Activated T-cell treated with anti-CD3 and anti-CD28 coated beads, Interleukin-2, amount 50 U/mL, for 72 hours (primary cell): ENCODE measurements around the gene TRAM2. TPM values are rescaled to one million over a fixed set of nuclear protein-coding genes. Genes with fewer than 3 reads are reported as not detected.

Experiments used
- ATAC-seq, 2 donors: fragments of 150-1000 bp; cut with Tn5 transposase; replicated peaks in 1 of 2; 2 replicates each; pipeline ENCODE4 v1.10.0; 2021; ENCODE audit warnings: moderate library complexity in 2 of 2, mild to moderate bottlenecking in 1 of 2
- DNase-seq, 2 donors: peaks; one replicate each; pipeline ENCODE4 v3.0.0; 2021 to 2022; ENCODE audit warnings: mixed read lengths in 1 of 2
- H3K27ac Mint-ChIP-seq: one replicate; pipeline ENCODE4 v1.8.0; 2022; ENCODE audit warnings: mild to moderate bottlenecking, moderate library complexity, mixed read lengths
- H3K27me3 Mint-ChIP-seq: one replicate; pipeline ENCODE4 v1.8.0; 2022; ENCODE audit warnings: low read depth, mixed read lengths
- H3K36me3 Mint-ChIP-seq, 2 donors: one replicate each; pipeline ENCODE4 v1.8.0; 2022; ENCODE audit warnings: mixed read lengths in 2 of 2, mild to moderate bottlenecking in 1 of 2; ENCODE audit not compliant: insufficient read depth in 2 of 2
- H3K4me1 Mint-ChIP-seq: one replicate; pipeline ENCODE4 v1.8.0; 2022; ENCODE audit warnings: low read depth, mixed read lengths
- H3K4me3 Mint-ChIP-seq, 2 donors: one replicate each; pipeline ENCODE4 v1.8.0; 2022; ENCODE audit warnings: mild to moderate bottlenecking in 2 of 2, mixed read lengths in 2 of 2, moderate library complexity in 2 of 2
- H3K9me3 Mint-ChIP-seq, 2 donors: one replicate each; pipeline ENCODE4 v1.8.0; 2022; ENCODE audit warnings: mixed read lengths in 2 of 2
- total RNA-seq, 2 donors: library from RNA; stranded (reverse); gene quantifications; one replicate each; pipeline ENCODE4 v1.2.3, GENCODE V29; 2022

Gene TRAM2
- total RNA-seq, 2 donors from 2014 or later = 4.9 to 5.2 TPM

- Mint-ChIP-seq H3K9me3 (no peaks in the 10 kb centered on the region), H3K27me3 (no peaks in the 10 kb centered on the region), H3K4me1 (no peaks in the 10 kb centered on the region), H3K36me3 (no peaks in the 10 kb centered on the region), H3K4me3 (no peak overlapping the region), H3K27ac (no peak overlapping the region)
- DNase-seq (no peak), ATAC-seq (no peak)
These were observed 10.1 kb upstream of the TRAM2 start for GRCh38 chr6:52587001-52587400.

DNA sequence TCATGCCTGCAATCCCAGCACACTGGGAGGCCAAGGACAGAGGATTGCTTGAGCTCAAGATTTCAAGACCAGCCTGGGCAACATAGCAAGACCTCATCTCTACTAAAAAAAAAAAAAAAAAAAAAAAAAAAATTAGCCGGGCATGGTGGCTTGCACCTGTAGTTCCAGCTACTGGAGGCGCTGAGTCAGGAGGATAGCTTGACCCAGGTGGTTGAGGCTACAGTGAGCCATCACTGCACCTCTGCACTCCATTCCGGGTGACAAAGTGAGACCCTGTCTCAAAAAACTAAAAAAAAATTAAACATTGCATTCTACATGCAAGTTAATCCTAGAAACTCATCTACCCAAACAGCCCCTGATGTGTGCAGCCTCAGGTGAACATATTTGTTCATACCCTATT, 7.3 kb upstream of the TRAM2 start:
- Mint-ChIP-seq H3K9me3 (no peaks in the 10 kb centered on the region), H3K27ac (no peak overlapping the region), H3K4me1 (no peaks in the 10 kb centered on the region), H3K4me3 (no peak overlapping the region), H3K36me3 (no peaks in the 10 kb centered on the region), H3K27me3 (no peaks in the 10 kb centered on the region)
- ATAC-seq = no peak
- no peak for DNase-seq

- Mint-ChIP-seq H3K27ac (no peak overlapping the region), H3K9me3 (no peaks in the 10 kb centered on the region), H3K36me3 (no peaks in the 10 kb centered on the region), H3K4me1 (no peaks in the 10 kb centered on the region), H3K27me3 (no peaks in the 10 kb centered on the region), H3K4me3 (no peak overlapping the region)
- ATAC-seq = no peak
- DNase-seq = no peak
These were observed 6.1 kb upstream of the TRAM2 start for GRCh38 chr6:52582996-52583395.

DNA sequence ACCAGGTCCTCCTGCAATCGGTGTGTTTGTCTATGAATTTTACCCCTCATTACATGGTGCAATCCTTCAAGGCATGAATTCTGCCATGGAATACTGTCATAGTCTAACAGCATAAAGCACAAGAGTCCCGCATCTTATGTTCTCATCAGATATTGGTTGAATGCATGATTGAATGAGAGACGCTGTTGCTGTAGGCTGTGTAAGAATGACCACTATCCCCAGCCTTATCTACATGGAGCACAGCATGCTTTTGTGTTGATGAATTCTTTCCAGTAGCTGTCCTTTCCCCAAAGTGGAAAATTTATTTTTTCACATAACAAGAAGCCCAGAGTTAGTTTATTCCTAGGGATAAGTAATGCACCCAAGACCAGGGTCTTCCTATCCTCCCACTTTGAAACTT, 5.6 kb upstream of the TRAM2 start:
- DNase-seq = no peak
- Mint-ChIP-seq H3K27ac (no peak overlapping the region), H3K36me3 (no peaks in the 10 kb centered on the region), H3K9me3 (no peaks in the 10 kb centered on the region), H3K4me3 (no peak overlapping the region), H3K27me3 (no peaks in the 10 kb centered on the region), H3K4me1 (no peaks in the 10 kb centered on the region)
- no peak for ATAC-seq

- peaks cover 7% of the 10 kb centered on the region for H3K4me1 Mint-ChIP-seq
- H3K27me3 Mint-ChIP-seq = no peaks in the 10 kb centered on the region
- H3K4me3 Mint-ChIP-seq = no peak overlapping the region
- no peak for ATAC-seq
- no peak for DNase-seq
- H3K27ac Mint-ChIP-seq = no peak overlapping the region
- H3K9me3 Mint-ChIP-seq = no peaks in the 10 kb centered on the region
- peaks cover 0 to 1% of the 10 kb centered on the region in 2 donors for H3K36me3 Mint-ChIP-seq
These were observed 4.0 kb upstream of the TRAM2 start for GRCh38 chr6:52580905-52581304.

DNA sequence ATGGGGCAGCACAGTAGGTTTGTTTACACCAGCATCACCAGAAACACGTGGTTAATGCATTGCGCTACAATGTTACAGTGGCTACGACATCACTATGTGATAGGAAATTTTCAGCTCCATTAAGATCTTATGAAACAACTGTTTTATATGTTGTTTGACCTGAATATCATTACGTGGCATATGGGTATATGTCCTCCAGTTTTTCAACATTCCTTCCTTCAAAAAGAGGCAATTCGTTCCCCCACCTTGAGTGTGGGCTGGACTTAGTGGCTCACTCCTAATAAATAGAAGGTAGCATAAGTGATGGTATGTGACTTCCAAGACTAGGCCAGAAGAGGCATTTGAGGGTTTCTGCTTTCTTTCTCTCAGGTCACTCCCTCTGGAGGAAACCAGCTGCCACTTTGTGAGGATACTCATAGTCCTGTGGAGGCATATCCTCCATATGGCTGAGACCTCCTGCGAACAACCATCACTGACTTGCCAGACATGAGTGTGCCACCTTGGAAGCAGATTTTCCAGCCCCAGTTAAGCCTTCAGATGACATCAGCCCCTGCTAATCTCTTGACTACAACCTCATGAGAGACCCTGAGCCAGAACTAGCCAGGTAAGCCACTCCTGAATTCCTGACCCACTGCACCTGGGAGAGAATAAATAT, 2.3 kb upstream of the TRAM2 start:
- Mint-ChIP-seq H3K27ac (no peak overlapping the region), H3K9me3 (no peaks in the 10 kb centered on the region), H3K4me3 (peak overlapping the region in 1 of 2 donors; percentile 13), H3K4me1 (peaks cover 25% of the 10 kb centered on the region), H3K36me3 (peaks cover 0 to 1% of the 10 kb centered on the region in 2 donors), H3K27me3 (no peaks in the 10 kb centered on the region)
- ATAC-seq (no peak), DNase-seq (no peak)

- ATAC-seq (no peak), DNase-seq (no peak)
- H3K36me3 Mint-ChIP-seq = peaks cover 0 to 1% of the 10 kb centered on the region in 2 donors
- peak overlapping the region; percentile 51 for H3K27ac Mint-ChIP-seq
- no peaks in the 10 kb centered on the region for H3K27me3 Mint-ChIP-seq
- peaks cover 35% of the 10 kb centered on the region for H3K4me1 Mint-ChIP-seq
- peak overlapping the region; percentile 74 to 81 for H3K4me3 Mint-ChIP-seq
- H3K9me3 Mint-ChIP-seq = no peaks in the 10 kb centered on the region
These were observed 1.1 kb upstream of the TRAM2 start for GRCh38 chr6:52577778-52578463.

- H3K4me3 Mint-ChIP-seq = peak overlapping the region; percentile 62 to 88
- ATAC-seq = peak; percentile 68 to 73
- peak; percentile 75 for DNase-seq
These were observed 353 bp downstream of the TRAM2 start for GRCh38 chr6:52576392-52577021.

DNA sequence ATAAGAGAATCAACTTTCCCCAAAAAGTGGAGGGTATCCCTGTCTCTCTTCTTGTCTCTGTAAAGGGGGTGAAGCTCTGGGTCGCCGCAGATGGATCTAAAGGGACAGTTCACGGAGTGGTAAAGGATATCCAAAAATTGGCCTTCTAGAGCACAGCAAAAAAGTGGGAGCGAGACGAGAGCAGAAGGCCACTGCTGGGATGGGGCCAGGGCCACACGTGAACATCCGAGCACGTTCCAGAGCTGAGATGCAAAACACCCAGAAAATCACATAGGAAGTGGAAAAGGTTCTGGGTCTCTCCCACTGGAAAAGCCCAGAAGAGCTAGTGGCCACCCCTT, 837 bp downstream of the TRAM2 start:
- ATAC-seq (no peak), DNase-seq (no peak)
- Mint-ChIP-seq H3K4me1 (peaks cover 38% of the 10 kb centered on the region), H3K4me3 (peak overlapping the region; percentile 62 to 88), H3K27ac (peak overlapping the region; percentile 20), H3K27me3 (no peaks in the 10 kb centered on the region), H3K36me3 (peaks cover 0 to 1% of the 10 kb centered on the region in 2 donors), H3K9me3 (no peaks in the 10 kb centered on the region)

More at GRCh38 chr6:52576392-52577021, 353 bp downstream of the TRAM2 start:
- Mint-ChIP-seq H3K27me3 (no peaks in the 10 kb centered on the region), H3K9me3 (no peaks in the 10 kb centered on the region), H3K36me3 (peaks cover 0 to 1% of the 10 kb centered on the region in 2 donors), H3K4me1 (peaks cover 38% of the 10 kb centered on the region), H3K27ac (peak overlapping the region; percentile 25)

GRCh38 chr6:52575502-52575892, 1.4 kb downstream of the TRAM2 start:
- no peaks in the 10 kb centered on the region for H3K9me3 Mint-ChIP-seq
- DNase-seq (no peak), ATAC-seq (no peak)
- no peak overlapping the region for H3K27ac Mint-ChIP-seq
- peaks cover 38% of the 10 kb centered on the region for H3K4me1 Mint-ChIP-seq
- H3K4me3 Mint-ChIP-seq = peak overlapping the region; percentile 62 to 88
- peaks cover 0 to 1% of the 10 kb centered on the region in 2 donors for H3K36me3 Mint-ChIP-seq
- no peaks in the 10 kb centered on the region for H3K27me3 Mint-ChIP-seq

DNA sequence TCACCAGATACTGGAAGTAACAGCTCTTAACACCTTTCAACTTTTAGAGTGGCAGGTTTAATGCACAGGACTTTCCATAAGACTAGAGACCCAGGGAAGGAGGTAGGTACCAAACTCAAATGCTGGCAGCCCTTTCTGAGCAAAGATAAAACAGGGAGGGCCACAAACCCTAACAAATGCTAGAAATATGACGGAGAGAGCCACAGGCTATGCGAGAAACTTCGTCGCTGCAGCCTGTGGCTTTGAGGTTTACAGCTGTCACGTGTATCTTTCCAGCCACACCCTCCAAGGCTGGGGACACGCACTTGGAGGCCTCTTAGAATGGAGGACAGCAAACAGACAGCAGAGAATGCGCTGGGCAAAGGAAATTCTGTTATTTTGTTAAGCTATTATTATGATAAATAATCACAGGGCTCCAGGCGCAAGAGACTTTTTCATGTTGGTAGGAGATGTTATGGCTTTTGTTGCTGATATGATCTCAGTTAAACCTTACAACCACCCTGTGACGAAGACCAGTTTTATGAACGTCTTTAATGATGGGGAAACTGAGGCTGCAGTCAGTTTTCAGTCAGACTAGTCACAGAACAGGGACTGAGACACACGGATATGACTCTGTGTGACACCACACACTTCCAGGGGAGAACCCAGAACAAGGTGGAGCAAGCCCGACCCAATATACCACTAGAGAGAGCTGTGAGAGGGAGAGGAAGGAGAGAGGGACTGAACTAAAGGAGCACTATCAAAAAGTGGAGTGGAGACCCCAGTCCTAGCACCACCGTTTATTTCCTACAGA, 2.0 kb downstream of the TRAM2 start:
- ATAC-seq (peak; percentile 59 to 68), DNase-seq (peak; percentile 67 to 74)
- peaks cover 0 to 1% of the 10 kb centered on the region in 2 donors for H3K36me3 Mint-ChIP-seq
- no peaks in the 10 kb centered on the region for H3K9me3 Mint-ChIP-seq
- no peaks in the 10 kb centered on the region for H3K27me3 Mint-ChIP-seq
- peak overlapping the region; percentile 10 for H3K27ac Mint-ChIP-seq
- peak overlapping the region; percentile 62 to 88 for H3K4me3 Mint-ChIP-seq
- peaks cover 38% of the 10 kb centered on the region for H3K4me1 Mint-ChIP-seq

DNA sequence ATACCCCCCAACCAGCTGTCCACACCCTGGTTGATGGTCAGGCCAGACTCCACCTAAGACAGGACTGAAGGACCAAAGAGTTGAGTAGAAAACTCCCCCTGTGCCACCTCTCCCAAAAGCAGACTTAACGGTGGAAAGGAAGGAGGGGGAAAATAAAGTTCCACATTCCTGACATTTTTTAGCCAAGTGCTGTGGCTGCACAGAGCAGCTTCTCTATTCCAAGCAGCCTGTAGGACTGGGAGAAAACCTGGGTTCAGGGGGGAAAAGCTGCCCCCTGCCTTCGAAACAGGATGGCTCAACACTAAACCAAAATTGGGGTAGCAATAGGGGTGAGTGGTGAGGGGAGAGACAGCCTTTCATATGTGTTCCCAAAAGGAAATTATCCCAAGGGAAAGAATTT, 3.6 kb downstream of the TRAM2 start:
- DNase-seq (no peak), ATAC-seq (no peak)
- peaks cover 0 to 1% of the 10 kb centered on the region in 2 donors for H3K36me3 Mint-ChIP-seq
- H3K27ac Mint-ChIP-seq = no peak overlapping the region
- no peaks in the 10 kb centered on the region for H3K9me3 Mint-ChIP-seq
- H3K4me1 Mint-ChIP-seq = peaks cover 38% of the 10 kb centered on the region
- H3K27me3 Mint-ChIP-seq = no peaks in the 10 kb centered on the region
- no peak overlapping the region for H3K4me3 Mint-ChIP-seq

GRCh38 chr6:52572536-52572935, 4.3 kb downstream of the TRAM2 start:
- Mint-ChIP-seq H3K9me3 (no peaks in the 10 kb centered on the region), H3K4me3 (no peak overlapping the region), H3K4me1 (peaks cover 38% of the 10 kb centered on the region), H3K36me3 (peaks cover 0 to 1% of the 10 kb centered on the region in 2 donors), H3K27me3 (no peaks in the 10 kb centered on the region), H3K27ac (no peak overlapping the region)
- DNase-seq (no peak), ATAC-seq (no peak)
